Measurements from ENCODE around the gene APOL3.

The APOL3 gene

DNA sequence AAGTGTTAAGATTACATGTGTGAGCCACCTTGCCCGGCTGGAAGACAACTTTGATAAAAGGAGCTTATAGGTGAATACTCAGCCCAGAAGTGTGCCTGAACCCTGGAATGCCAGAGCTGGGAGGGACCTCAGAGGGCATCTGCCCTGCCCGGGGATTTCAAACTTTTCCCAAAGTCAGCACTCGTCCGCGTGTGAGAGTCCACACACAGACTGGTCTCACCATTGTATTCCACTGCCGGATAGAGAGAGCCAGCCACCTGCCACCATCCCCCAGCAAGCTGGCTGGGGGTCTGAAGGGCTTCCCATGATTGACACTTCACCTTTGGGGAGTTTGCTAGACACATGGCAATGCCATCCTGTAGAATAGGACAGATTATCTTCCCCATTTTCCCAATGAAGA lies 49.2 kb downstream of the APOL3 start:
- Histone ChIP-seq H3K36me3 (ENCODE audit: control insufficient read depth, insufficient read depth, low read length) (no peaks in the 10 kb centered on the region), H2BK15ac (replicated peaks; ENCODE audit: low read depth) (no peak overlapping the region), H3K18ac (ENCODE audit: low read length) (no peak overlapping the region), H3K4me2 (ENCODE audit: low read length) (no peak overlapping the region), H3K79me2 (ENCODE audit: control insufficient read depth, insufficient read depth, low read length) (no peaks in the 10 kb centered on the region), H3K9ac (ENCODE audit: low read length) (no peak overlapping the region), H3K79me1 (ENCODE audit: low read length) (no peaks in the 10 kb centered on the region), H3K56ac (ENCODE audit: low read length) (no peak overlapping the region), H3K4me1 (ENCODE audit: control insufficient read depth, low read depth, low read length) (peaks cover 2% of the 10 kb centered on the region), H3K27ac (ENCODE audit: low read depth, low read length) (no peak overlapping the region), H2BK120ac (ENCODE audit: low read depth, low read length) (no peak overlapping the region), H3K4me3 (ENCODE audit: low read length) (no peak overlapping the region), H2BK5ac (ENCODE audit: low read length) (no peak overlapping the region), H3K4ac (ENCODE audit: low read depth, low read length) (no peak overlapping the region), H4K8ac (ENCODE audit: low read depth, low read length) (no peak overlapping the region), H4K5ac (ENCODE audit: low read length) (no peak overlapping the region), H2AK5ac (ENCODE audit: low read length) (no peak overlapping the region), H3K23ac (ENCODE audit: low read length) (no peak overlapping the region), H3K27me3 (ENCODE audit: insufficient read depth, low read length, poor library complexity) (no peaks in the 10 kb centered on the region)
- no peak for DNase-seq
- no CpG with 5 or more reads among the region's 6 CpGs for WGBS (ENCODE audit: extremely low coverage, insufficient coverage, low lambda C conversion rate)

- no CpG with 5 or more reads among the region's 15 CpGs for WGBS (ENCODE audit: extremely low coverage, insufficient coverage, low lambda C conversion rate)
- Histone ChIP-seq H3K79me2 (ENCODE audit: control insufficient read depth, insufficient read depth, low read length) (no peaks in the 10 kb centered on the region), H4K5ac (ENCODE audit: low read length) (no peak overlapping the region), H2AK5ac (ENCODE audit: low read length) (no peak overlapping the region), H3K18ac (ENCODE audit: low read length) (no peak overlapping the region), H3K27me3 (ENCODE audit: insufficient read depth, low read length, poor library complexity) (no peaks in the 10 kb centered on the region), H2BK5ac (ENCODE audit: low read length) (no peak overlapping the region), H3K36me3 (ENCODE audit: control insufficient read depth, insufficient read depth, low read length) (no peaks in the 10 kb centered on the region), H3K4ac (ENCODE audit: low read depth, low read length) (no peak overlapping the region), H3K79me1 (ENCODE audit: low read length) (no peaks in the 10 kb centered on the region), H3K4me1 (ENCODE audit: control insufficient read depth, low read depth, low read length) (peaks cover 2% of the 10 kb centered on the region), H4K8ac (ENCODE audit: low read depth, low read length) (no peak overlapping the region), H2BK15ac (replicated peaks; ENCODE audit: low read depth) (no peak overlapping the region), H3K9ac (ENCODE audit: low read length) (no peak overlapping the region), H3K27ac (ENCODE audit: low read depth, low read length) (no peak overlapping the region), H2BK120ac (ENCODE audit: low read depth, low read length) (no peak overlapping the region), H3K4me3 (ENCODE audit: low read length) (no peak overlapping the region), H3K56ac (ENCODE audit: low read length) (peak overlapping the region; percentile 51), H3K4me2 (ENCODE audit: low read length) (no peak overlapping the region), H3K23ac (ENCODE audit: low read length) (no peak overlapping the region)
- DNase-seq: peak; percentile 50
Measured at GRCh38 chr22:36110306-36110881, 50.2 kb downstream of the APOL3 start.

GRCh38 chr22:36107436-36107835 lies 53.1 kb downstream of the APOL3 start:
- H3K27ac ChIP-seq (ENCODE audit: low read depth, low read length): no peak overlapping the region
- H3K4me2 ChIP-seq (ENCODE audit: low read length): no peak overlapping the region
- H3K18ac ChIP-seq (ENCODE audit: low read length): no peak overlapping the region
- H3K79me2 ChIP-seq (ENCODE audit: control insufficient read depth, insufficient read depth, low read length): no peaks in the 10 kb centered on the region
- no peak overlapping the region for H2AK5ac ChIP-seq (ENCODE audit: low read length)
- no peaks in the 10 kb centered on the region for H3K79me1 ChIP-seq (ENCODE audit: low read length)
- no peaks in the 10 kb centered on the region for H3K27me3 ChIP-seq (ENCODE audit: insufficient read depth, low read length, poor library complexity)
- no peak overlapping the region for H3K56ac ChIP-seq (ENCODE audit: low read length)
- H3K36me3 ChIP-seq (ENCODE audit: control insufficient read depth, insufficient read depth, low read length): no peaks in the 10 kb centered on the region
- H2BK120ac ChIP-seq (ENCODE audit: low read depth, low read length): no peak overlapping the region
- H3K4me3 ChIP-seq (ENCODE audit: low read length): no peak overlapping the region
- no peak for DNase-seq
- no peak overlapping the region for H2BK15ac ChIP-seq (replicated peaks; ENCODE audit: low read depth)
- H4K8ac ChIP-seq (ENCODE audit: low read depth, low read length): no peak overlapping the region
- no peak overlapping the region for H3K23ac ChIP-seq (ENCODE audit: low read length)
- H4K5ac ChIP-seq (ENCODE audit: low read length): no peak overlapping the region
- H3K4ac ChIP-seq (ENCODE audit: low read depth, low read length): no peak overlapping the region
- no peak overlapping the region for H2BK5ac ChIP-seq (ENCODE audit: low read length)
- no CpG with 5 or more reads among the region's 8 CpGs for WGBS (ENCODE audit: extremely low coverage, insufficient coverage, low lambda C conversion rate)
- peaks cover 2% of the 10 kb centered on the region for H3K4me1 ChIP-seq (ENCODE audit: control insufficient read depth, low read depth, low read length)
- no peak overlapping the region for H3K9ac ChIP-seq (ENCODE audit: low read length)

DNA sequence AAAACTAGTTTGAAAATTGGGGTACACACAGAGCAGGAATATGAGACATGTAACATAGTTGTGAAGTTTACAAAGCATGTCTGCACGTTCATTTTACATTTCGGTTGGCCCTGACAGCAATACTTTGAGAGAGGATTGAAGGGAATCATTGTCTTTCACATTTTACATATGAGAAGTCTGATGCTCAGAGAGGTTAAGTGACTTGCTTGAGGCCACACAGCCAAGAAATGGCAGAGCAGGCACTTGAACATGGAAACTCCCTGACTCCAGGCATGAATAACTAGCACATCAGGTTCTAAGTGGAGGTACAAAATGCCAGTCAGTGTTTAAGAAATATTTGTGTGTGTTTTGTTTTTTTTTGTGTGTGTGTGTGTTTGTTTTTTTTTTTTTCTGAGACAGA lies 53.6 kb downstream of the APOL3 start:
- H3K4me2 ChIP-seq (ENCODE audit: low read length): no peak overlapping the region
- H3K18ac ChIP-seq (ENCODE audit: low read length): no peak overlapping the region
- no peaks in the 10 kb centered on the region for H3K79me2 ChIP-seq (ENCODE audit: control insufficient read depth, insufficient read depth, low read length)
- H3K27ac ChIP-seq (ENCODE audit: low read depth, low read length): no peak overlapping the region
- DNase-seq: no peak
- H2BK120ac ChIP-seq (ENCODE audit: low read depth, low read length): no peak overlapping the region
- H3K4me3 ChIP-seq (ENCODE audit: low read length): no peak overlapping the region
- peaks cover 2% of the 10 kb centered on the region for H3K4me1 ChIP-seq (ENCODE audit: control insufficient read depth, low read depth, low read length)
- H4K5ac ChIP-seq (ENCODE audit: low read length): no peak overlapping the region
- no peak overlapping the region for H2AK5ac ChIP-seq (ENCODE audit: low read length)
- H3K36me3 ChIP-seq (ENCODE audit: control insufficient read depth, insufficient read depth, low read length): no peaks in the 10 kb centered on the region
- no CpG with 5 or more reads among the region's 2 CpGs for WGBS (ENCODE audit: extremely low coverage, insufficient coverage, low lambda C conversion rate)
- H4K8ac ChIP-seq (ENCODE audit: low read depth, low read length): no peak overlapping the region
- no peak overlapping the region for H3K56ac ChIP-seq (ENCODE audit: low read length)
- no peak overlapping the region for H3K4ac ChIP-seq (ENCODE audit: low read depth, low read length)
- H3K23ac ChIP-seq (ENCODE audit: low read length): no peak overlapping the region
- no peak overlapping the region for H3K9ac ChIP-seq (ENCODE audit: low read length)
- H3K79me1 ChIP-seq (ENCODE audit: low read length): no peaks in the 10 kb centered on the region
- no peak overlapping the region for H2BK5ac ChIP-seq (ENCODE audit: low read length)
- no peaks in the 10 kb centered on the region for H3K27me3 ChIP-seq (ENCODE audit: insufficient read depth, low read length, poor library complexity)
- H2BK15ac ChIP-seq (replicated peaks; ENCODE audit: low read depth): no peak overlapping the region

- no peaks in the 10 kb centered on the region for H3K4me1 ChIP-seq (ENCODE audit: control insufficient read depth, low read depth, low read length)
- no peak overlapping the region for H3K27ac ChIP-seq (ENCODE audit: low read depth, low read length)
Measured at GRCh38 chr22:36104988-36105387, 55.6 kb downstream of the APOL3 start.

DNA sequence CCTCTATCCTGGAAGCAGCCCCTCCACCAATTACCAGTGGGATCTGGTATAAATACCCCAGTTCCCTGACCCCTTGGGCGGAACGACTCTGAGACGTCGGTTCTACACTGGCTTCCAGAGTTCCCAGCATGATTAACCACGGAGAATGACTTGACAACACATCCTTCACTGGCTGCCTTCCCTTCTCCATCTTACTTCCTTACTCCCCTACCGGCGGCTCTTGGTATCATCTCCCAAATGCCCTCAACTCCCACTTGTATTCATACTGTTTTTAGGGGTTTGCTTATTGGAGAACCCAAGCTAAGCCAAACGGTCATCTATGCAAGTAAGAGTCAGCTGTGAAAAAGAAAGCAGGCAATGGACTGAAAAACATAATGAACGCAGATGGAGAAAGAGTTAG lies 56.1 kb downstream of the APOL3 start:
- H2AK5ac ChIP-seq (ENCODE audit: low read length): no peak overlapping the region
- no peak overlapping the region for H4K5ac ChIP-seq (ENCODE audit: low read length)
- no peak overlapping the region for H3K27ac ChIP-seq (ENCODE audit: low read depth, low read length)
- no peak overlapping the region for H3K4me3 ChIP-seq (ENCODE audit: low read length)
- no peaks in the 10 kb centered on the region for H3K36me3 ChIP-seq (ENCODE audit: control insufficient read depth, insufficient read depth, low read length)
- no peaks in the 10 kb centered on the region for H3K27me3 ChIP-seq (ENCODE audit: insufficient read depth, low read length, poor library complexity)
- H3K4ac ChIP-seq (ENCODE audit: low read depth, low read length): no peak overlapping the region
- no peak overlapping the region for H4K8ac ChIP-seq (ENCODE audit: low read depth, low read length)
- no peak overlapping the region for H2BK15ac ChIP-seq (replicated peaks; ENCODE audit: low read depth)
- H2BK120ac ChIP-seq (ENCODE audit: low read depth, low read length): no peak overlapping the region
- no peak overlapping the region for H3K18ac ChIP-seq (ENCODE audit: low read length)
- H3K56ac ChIP-seq (ENCODE audit: low read length): no peak overlapping the region
- no peak overlapping the region for H2BK5ac ChIP-seq (ENCODE audit: low read length)
- H3K4me2 ChIP-seq (ENCODE audit: low read length): no peak overlapping the region
- no CpG with 5 or more reads among the region's 9 CpGs for WGBS (ENCODE audit: extremely low coverage, insufficient coverage, low lambda C conversion rate)
- H3K79me1 ChIP-seq (ENCODE audit: low read length): no peaks in the 10 kb centered on the region
- no peaks in the 10 kb centered on the region for H3K79me2 ChIP-seq (ENCODE audit: control insufficient read depth, insufficient read depth, low read length)
- no peak overlapping the region for H3K23ac ChIP-seq (ENCODE audit: low read length)
- peak; percentile 61 for DNase-seq
- no peaks in the 10 kb centered on the region for H3K4me1 ChIP-seq (ENCODE audit: control insufficient read depth, low read depth, low read length)
- H3K9ac ChIP-seq (ENCODE audit: low read length): no peak overlapping the region

More at GRCh38 chr22:36104988-36105387, 55.6 kb downstream of the APOL3 start:
- no peak overlapping the region for H3K23ac ChIP-seq (ENCODE audit: low read length)
- no peaks in the 10 kb centered on the region for H3K79me1 ChIP-seq (ENCODE audit: low read length)
- H3K4me2 ChIP-seq (ENCODE audit: low read length): no peak overlapping the region
- DNase-seq: no peak
- no peak overlapping the region for H3K4me3 ChIP-seq (ENCODE audit: low read length)
- H4K8ac ChIP-seq (ENCODE audit: low read depth, low read length): no peak overlapping the region
- no peak overlapping the region for H2BK120ac ChIP-seq (ENCODE audit: low read depth, low read length)
- no peak overlapping the region for H3K56ac ChIP-seq (ENCODE audit: low read length)
- no peak overlapping the region for H2BK5ac ChIP-seq (ENCODE audit: low read length)
- H3K4ac ChIP-seq (ENCODE audit: low read depth, low read length): no peak overlapping the region
- no peaks in the 10 kb centered on the region for H3K27me3 ChIP-seq (ENCODE audit: insufficient read depth, low read length, poor library complexity)
- H3K18ac ChIP-seq (ENCODE audit: low read length): no peak overlapping the region
- no peak overlapping the region for H2BK15ac ChIP-seq (replicated peaks; ENCODE audit: low read depth)
- no peaks in the 10 kb centered on the region for H3K79me2 ChIP-seq (ENCODE audit: control insufficient read depth, insufficient read depth, low read length)
- no peak overlapping the region for H4K5ac ChIP-seq (ENCODE audit: low read length)
- H2AK5ac ChIP-seq (ENCODE audit: low read length): no peak overlapping the region
- no CpG with 5 or more reads among the region's 5 CpGs for WGBS (ENCODE audit: extremely low coverage, insufficient coverage, low lambda C conversion rate)
- H3K36me3 ChIP-seq (ENCODE audit: control insufficient read depth, insufficient read depth, low read length): no peaks in the 10 kb centered on the region
- H3K9ac ChIP-seq (ENCODE audit: low read length): no peak overlapping the region
